Ishikawa (cell line): Measurements from ENCODE around the gene EXOSC3.
A peak's percentile ranks its signal among the peaks of the same experiment; 100 is the strongest.

Experiments
- CEBPB ChIP-seq: IDR thresholded peaks from 2 replicates; pipeline ENCODE4 v1.6.1; 2012
- CREB1 ChIP-seq: IDR thresholded peaks from 2 replicates; pipeline ENCODE4 v1.6.1; 2012; ENCODE audit warnings: low read depth
- EGR1 ChIP-seq: IDR thresholded peaks from 2 replicates; pipeline ENCODE4 v1.6.1; 2012
- EP300 ChIP-seq: IDR thresholded peaks from 2 replicates; pipeline ENCODE4 v1.6.1; 2012; ENCODE audit warnings: borderline replicate concordance
- FOXM1 ChIP-seq: IDR thresholded peaks from 2 replicates; pipeline ENCODE4 v1.6.1; 2012; ENCODE audit warnings: low read depth, borderline replicate concordance
- NFIC ChIP-seq: IDR thresholded peaks from 2 replicates; pipeline ENCODE4 v1.6.1; 2012
- RAD21 ChIP-seq: IDR thresholded peaks from 2 replicates; pipeline ENCODE4 v1.6.1; 2012; ENCODE audit warnings: low read depth
- TAF1 ChIP-seq: IDR thresholded peaks from 2 replicates; pipeline ENCODE4 v1.6.1; 2012; ENCODE audit warnings: low read depth, mild to moderate bottlenecking
- TCF12 ChIP-seq: IDR thresholded peaks from 2 replicates; pipeline ENCODE4 v1.6.1; 2012; ENCODE audit warnings: low read depth
- TEAD4 ChIP-seq: IDR thresholded peaks from 2 replicates; pipeline ENCODE4 v1.6.1; 2012
- ZBTB7A ChIP-seq: IDR thresholded peaks from 2 replicates; pipeline ENCODE4 v1.6.1; 2012; ENCODE audit warnings: low read depth
- TF ChIP-seq, protein P1 (sequence below): IDR thresholded peaks from 2 replicates; pipeline ENCODE4 v1.6.1; 2012
- TF ChIP-seq, protein P2 (sequence below): IDR thresholded peaks from 2 replicates; pipeline ENCODE4 v1.6.1; 2012; ENCODE audit warnings: low read depth, mild to moderate bottlenecking
- TF ChIP-seq, protein P3 (sequence below): IDR thresholded peaks from 2 replicates; pipeline ENCODE4 v1.6.1; 2012

The EXOSC3 gene

DNA sequence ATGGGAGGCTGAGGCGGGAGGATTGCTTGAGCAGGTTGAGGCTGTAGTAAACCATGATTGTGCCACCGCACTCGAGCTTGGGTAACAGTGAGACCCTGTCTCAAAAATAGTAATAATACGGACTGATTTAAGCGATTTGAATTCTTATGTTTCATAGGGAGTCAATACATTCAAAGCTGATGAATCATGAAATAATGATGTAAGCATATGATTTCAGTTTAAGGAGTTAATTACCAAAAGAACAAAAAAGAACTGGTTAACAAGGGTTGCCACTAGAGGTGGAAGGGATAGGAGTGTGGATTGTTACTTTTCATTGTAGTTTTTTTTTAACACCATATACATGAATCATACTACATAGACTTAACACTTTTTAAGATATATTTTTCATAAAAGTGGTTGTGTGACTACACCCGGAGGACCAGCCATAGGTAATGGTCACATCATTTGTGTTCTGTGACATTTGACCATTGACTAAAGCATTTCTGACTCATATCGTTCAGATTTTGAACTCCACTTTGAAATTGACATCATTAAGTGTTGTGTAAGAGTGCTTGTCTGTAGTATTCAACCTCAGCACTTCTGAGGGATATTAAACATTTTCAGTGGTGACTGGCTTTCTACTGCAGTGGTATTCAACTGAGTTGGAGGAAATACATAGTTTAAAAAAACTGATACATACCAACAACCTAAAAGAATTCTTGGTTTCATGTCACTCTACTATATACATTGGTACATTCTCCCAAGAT, 24.3 kb downstream of the EXOSC3 start:
- TF ChIP-seq, protein P1, sequence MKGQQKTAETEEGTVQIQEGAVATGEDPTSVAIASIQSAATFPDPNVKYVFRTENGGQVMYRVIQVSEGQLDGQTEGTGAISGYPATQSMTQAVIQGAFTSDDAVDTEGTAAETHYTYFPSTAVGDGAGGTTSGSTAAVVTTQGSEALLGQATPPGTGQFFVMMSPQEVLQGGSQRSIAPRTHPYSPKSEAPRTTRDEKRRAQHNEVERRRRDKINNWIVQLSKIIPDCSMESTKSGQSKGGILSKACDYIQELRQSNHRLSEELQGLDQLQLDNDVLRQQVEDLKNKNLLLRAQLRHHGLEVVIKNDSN = no peak
- TF ChIP-seq TAF1 (no peak), EP300 (no peak), RAD21 (no peak), CEBPB (no peak), NFIC (no peak), FOXM1 (no peak), TEAD4 (no peak), CREB1 (no peak)

DNA sequence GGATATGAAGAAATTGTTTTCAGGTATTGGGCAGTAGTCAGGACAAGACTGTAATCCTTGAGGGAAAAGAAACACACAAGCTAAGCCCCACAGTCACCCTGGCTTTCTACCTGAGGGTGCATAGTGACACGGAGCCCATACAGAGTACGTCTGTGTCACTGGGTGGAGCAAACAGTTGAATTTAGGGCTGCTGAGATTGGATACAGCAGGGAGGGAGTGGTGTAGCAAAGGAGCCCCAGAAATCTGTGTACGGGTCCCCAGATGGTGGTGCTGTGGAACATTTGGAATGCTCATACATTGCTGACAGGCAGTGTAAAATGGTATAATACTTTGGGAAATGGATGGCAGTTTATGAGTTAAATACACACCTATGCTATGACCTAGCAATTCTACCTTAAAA, 26.1 kb downstream of the EXOSC3 start:
- TF ChIP-seq, protein P2, sequence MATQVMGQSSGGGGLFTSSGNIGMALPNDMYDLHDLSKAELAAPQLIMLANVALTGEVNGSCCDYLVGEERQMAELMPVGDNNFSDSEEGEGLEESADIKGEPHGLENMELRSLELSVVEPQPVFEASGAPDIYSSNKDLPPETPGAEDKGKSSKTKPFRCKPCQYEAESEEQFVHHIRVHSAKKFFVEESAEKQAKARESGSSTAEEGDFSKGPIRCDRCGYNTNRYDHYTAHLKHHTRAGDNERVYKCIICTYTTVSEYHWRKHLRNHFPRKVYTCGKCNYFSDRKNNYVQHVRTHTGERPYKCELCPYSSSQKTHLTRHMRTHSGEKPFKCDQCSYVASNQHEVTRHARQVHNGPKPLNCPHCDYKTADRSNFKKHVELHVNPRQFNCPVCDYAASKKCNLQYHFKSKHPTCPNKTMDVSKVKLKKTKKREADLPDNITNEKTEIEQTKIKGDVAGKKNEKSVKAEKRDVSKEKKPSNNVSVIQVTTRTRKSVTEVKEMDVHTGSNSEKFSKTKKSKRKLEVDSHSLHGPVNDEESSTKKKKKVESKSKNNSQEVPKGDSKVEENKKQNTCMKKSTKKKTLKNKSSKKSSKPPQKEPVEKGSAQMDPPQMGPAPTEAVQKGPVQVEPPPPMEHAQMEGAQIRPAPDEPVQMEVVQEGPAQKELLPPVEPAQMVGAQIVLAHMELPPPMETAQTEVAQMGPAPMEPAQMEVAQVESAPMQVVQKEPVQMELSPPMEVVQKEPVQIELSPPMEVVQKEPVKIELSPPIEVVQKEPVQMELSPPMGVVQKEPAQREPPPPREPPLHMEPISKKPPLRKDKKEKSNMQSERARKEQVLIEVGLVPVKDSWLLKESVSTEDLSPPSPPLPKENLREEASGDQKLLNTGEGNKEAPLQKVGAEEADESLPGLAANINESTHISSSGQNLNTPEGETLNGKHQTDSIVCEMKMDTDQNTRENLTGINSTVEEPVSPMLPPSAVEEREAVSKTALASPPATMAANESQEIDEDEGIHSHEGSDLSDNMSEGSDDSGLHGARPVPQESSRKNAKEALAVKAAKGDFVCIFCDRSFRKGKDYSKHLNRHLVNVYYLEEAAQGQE = no peak
- TF ChIP-seq FOXM1 = no peak
- no peak for TF ChIP-seq EGR1
- no peak for TF ChIP-seq TCF12
- no peak for TF ChIP-seq CEBPB
- TF ChIP-seq TAF1 = no peak
- TF ChIP-seq TEAD4 = no peak
- TF ChIP-seq NFIC = no peak
- no peak for TF ChIP-seq CREB1

- TF ChIP-seq, protein P1 = peak; percentile 76
- no peak for TF ChIP-seq CREB1
- TF ChIP-seq CEBPB = peak; percentile 93
- TF ChIP-seq, protein P3, sequence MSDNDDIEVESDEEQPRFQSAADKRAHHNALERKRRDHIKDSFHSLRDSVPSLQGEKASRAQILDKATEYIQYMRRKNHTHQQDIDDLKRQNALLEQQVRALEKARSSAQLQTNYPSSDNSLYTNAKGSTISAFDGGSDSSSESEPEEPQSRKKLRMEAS = no peak
- peak; percentile 28; the same call in 1 of the 2 replicates for TF ChIP-seq TAF1
- TF ChIP-seq FOXM1 = no peak
- TF ChIP-seq, protein P2 = no peak
- peak; percentile 68 for TF ChIP-seq ZBTB7A
- 0 out of 2 replicates have a peak, but pooled peaks have one; percentile 16 for TF ChIP-seq EGR1
Observed at GRCh38 chr9:37753489-37754190, 31.2 kb downstream of the EXOSC3 start, which contains the start of gene TRMT10B. TSS of gene TRMT10B (plus strand) at chr9:37753805. CDS start at chr9:37761932, 8,127 bp downstream.

DNA sequence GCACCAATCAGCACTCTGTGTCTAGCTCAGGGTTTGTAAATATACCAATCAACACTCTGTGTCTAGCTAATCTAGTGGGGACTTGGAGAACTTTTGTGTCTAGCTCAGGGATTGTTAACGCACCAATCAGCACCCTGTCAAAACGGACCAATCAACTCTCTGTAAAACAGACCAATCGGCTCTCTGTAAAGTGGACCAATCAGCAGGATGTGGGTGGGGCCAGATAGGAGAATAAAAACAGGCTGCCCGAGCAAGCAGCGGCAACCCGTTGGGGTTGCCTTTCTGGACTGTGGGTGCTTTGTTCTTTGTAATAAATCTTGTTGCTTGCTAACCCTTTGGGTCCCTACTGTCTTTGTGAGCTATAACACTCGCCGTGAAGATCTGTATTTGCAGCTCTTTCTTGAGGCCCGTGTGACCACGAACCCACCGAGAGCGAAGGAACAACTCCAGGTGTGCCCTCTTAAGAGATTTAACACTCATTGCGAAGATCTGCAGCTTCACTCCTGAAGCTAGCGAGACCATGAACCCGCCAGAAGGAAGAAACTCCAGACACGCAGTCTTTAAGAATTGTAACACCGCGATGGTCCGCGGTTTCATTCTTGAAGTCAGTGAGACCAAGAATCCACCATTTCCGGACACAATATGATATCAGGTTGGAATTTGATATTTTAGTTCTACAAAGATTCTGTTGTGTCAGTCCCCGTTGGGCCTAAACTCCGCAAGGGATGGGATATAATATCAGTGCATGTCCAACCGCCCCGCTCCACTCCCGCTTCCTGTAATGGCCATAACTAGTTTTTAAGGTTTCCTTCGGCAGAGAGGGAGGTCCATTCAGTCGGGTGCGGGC, 32.0 kb downstream of the EXOSC3 start:
- no peak for TF ChIP-seq FOXM1
- no peak for TF ChIP-seq TCF12
- TF ChIP-seq CEBPB = no peak
- no peak for TF ChIP-seq NFIC
- TF ChIP-seq EGR1 = no peak
- TF ChIP-seq, protein P1 = no peak
- TF ChIP-seq, protein P2 = no peak
